GM18519 (cell line): ENCODE measurements around the gene MLLT1.
A peak's percentile ranks its signal among the peaks of the same experiment; 100 is the strongest.

Source experiments
- ATAC-seq: cut with Tn5 transposase; IDR thresholded peaks from one replicate; pipeline ENCODE4 v1.9.1; 2021; ENCODE audit warnings: mild to moderate bottlenecking, moderate library complexity; ENCODE audit not compliant: unreplicated experiment, low FRiP score

Gene MLLT1

DNA sequence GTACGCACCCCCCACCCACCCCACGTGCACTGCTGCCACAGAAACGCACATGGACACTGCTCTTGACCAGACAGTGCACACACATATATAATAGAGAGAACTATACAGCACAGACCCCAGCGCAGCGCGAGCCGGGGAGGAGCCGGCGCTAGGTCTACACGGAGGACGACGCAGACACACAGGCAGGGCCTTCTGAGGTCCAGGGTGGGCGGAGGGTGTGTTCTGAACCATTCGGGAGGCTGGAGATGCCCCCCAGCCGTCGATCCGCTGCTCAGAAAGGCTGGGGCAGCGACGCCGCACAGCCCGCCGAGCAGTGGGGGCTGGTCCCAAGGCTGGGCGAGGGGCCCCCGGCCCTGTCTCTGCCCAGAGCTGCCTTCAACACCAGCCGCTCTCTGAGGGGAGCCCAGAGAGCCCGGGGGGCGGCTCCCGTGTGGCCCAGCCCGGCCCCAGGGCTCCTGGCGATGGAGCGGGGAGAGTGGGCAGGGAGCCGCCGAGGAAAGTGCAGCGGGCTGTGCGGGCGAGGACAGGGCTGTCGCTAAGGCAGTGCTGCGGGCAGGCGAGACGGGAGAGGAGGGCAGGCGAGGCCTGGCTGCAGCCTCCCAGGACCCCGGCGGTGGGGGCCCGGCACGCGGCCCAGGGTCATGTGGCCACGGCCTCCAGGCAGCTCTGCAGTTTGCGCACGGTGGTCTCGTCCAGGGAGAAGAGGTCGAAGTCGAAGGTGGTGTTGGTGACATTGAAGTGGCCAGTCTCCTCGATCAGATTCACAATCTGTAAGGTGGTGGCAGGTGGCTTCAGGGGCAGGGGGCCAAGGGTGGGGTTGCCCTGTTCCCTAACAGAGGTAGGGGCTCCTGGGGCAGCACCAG, 67.1 kb downstream of the MLLT1 start:
- no peak for ATAC-seq

DNA sequence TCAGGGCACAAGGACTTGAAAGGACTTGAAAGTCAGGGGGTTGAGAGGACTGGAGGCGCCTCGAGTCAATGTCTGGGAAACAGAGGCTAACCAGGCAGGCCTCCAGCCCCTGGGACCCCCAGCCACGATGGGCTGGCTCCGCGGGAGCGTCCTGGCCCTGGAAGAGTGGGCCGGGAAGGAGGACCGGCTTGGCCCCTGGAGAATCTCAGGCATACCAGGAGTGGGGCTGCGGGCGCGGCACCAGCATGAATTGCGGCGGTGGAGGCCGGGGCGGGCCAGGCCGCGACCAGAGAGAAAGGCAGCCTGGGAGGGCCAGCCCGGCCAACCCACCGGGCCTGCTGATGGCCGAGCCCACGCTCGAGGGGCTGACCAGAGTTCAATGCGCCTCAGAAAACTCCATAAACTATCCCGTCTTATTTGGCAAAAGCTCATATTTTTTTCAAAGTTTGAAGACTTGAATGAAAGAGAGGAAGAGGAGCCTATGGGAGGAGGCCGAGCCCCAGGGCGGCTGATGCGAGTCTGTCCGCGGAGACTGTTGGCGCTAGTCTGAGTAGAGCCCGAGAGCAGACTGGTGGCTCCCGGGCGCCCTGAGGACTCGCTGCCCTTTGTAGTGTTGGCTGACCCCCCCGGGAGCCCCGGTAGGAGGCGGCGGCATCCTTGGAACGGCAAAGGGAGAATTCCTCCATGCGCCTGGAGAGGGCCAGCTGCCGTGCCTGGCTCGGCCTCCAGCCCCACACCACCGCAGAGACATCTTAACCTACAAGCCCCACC, 68.0 kb downstream of the MLLT1 start:
- no peak for ATAC-seq

DNA sequence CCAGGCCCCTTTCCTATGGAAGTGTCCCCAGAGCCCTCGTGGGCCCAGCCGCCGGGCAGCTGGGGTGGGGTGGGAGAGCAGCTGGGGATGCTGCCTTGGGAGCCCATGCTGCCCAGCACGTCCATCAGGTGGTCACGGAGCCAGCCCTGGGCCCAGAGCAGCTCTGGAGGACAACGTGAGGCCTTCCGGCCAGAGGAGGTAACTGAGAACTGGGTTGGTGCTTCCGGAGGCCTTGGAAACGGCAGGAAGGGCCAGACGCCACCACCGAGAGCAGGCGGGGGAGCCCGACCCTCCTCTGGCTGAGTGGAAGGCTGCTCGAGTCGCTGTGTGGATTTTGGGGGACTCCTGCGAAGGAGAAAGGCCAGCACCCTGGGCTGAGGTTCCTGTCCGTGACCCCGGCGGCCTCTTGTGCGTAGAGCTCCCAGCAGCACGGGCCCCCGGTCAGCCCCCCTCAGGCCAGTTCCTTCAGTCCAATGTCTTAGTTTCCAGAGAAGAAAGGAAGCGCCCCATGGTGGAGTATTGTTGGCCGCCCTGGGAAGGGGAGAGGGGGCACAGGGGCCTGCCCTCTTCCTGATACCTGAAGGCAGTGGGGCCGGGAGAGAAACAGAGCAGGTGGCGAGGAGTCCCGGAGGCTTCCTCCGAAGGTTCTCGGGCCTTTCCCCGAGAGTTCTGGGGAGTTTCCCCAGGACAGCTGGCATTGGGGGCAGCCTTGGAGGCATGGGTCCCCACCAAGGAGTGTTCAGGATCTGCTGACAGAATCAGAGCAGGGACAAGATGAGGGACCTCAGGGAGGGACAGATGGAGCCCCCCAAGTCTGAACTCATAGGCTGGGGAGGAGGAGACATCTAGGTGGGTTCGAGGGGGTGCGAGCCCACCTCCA, 68.8 kb downstream of the MLLT1 start:
- no peak for ATAC-seq

DNA sequence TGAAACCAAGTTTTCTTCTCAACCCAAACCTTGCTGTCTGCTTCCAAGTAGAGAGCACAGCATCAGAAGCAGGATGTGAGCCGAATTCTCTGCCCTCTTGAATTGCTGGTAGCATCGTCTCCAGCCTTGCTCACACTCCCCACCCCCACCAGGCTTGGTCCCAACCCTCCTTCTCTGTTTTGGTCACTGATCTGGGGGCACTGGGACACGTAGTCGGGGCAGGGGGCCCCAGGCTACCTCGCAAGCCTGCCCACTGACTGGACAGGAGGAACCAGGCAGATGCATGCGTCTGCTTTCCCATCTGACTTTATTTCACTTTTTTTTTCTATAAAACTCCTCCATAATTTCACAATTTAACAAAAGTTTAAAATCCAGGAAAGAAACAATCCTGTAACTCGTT, 69.7 kb downstream of the MLLT1 start:
- no peak for ATAC-seq

DNA sequence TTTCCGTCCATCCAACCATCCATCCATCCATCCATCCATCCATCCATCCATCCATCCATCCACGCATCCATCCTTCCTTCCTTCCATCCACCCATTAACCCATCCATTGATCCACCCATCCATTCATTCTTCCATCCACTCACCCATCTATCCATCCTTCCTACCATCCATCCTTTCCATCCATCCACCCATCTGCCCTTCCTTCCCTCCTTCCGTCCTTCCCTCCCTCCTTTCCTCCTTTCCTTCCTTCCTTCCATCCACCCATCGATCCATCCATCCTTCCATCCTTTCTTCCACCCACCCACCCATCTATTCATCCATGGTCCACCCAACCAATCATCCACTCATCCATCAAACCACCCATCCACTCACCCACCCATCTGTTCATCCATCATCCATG, 70.1 kb downstream of the MLLT1 start:
- ATAC-seq, result no peak

DNA sequence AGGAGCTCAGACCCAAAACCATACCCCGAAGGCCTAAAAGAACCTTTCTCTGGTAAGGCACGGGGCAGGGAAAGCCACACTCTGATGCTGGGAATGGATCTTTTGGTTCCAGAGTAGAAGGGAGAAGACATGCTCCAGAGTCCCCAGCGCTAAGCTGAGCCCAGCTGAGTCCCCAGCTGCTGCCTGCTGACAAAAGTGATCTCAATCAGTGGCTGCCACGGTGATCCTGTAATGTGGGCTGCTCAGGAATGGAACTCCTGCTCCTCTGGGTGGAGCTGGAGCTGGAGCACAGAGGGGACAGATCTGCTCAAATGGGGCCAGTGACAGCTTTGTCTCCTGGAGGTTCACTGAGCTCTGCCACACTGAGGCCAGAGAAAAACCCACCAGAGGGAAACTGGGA, 70.5 kb downstream of the MLLT1 start:
- ATAC-seq, result no peak

- no peak for ATAC-seq
Observed at GRCh38 chr19:6204866-6205723, 74.7 kb downstream of the MLLT1 start.

DNA sequence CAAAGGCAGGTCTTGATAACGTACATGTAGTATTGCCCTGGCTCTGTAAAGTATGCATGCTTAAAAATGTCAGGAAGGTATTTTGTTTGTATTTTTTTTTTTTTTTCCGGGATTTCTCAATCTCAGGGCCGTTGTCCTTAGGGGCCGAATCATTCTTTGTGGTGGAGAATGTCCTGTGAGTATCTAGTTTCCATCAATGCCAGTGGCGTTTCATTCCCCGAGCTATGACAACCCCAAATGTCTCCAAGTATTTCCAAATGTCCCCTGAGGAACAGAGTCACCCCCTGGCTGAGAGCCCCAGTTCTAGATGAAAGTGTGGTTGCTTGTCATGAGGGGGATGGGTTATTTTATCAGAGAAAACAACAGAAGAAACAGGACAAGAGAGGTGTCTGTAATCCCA, 75.6 kb downstream of the MLLT1 start:
- no peak for ATAC-seq

- ATAC-seq, result peak; percentile 55
Observed at GRCh38 chr19:6199240-6199994, 80.4 kb downstream of the MLLT1 start.

GRCh38 chr19:6198896-6199239, 80.9 kb downstream of the MLLT1 start:
- peak; percentile 16 for ATAC-seq

DNA sequence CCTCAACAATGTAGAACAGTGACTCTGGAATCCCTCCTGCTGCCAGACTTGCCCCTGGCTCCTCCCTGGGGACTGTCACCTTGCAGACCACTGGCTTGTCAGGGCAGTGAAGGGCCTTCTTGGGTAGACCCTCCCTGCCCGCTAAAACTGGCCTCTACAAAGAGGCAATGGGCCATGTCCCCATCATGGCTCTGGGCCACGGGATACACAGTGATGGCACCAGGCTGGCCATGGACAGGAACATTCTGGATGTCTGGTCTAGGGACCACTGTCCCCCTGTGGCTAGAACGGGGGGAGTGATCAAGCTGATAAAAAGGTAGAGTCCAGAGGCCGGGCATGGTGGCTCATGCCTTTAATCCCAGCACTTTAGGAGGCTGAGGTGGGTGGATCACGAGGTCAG, 83.4 kb downstream of the MLLT1 start:
- ATAC-seq, result no peak

DNA sequence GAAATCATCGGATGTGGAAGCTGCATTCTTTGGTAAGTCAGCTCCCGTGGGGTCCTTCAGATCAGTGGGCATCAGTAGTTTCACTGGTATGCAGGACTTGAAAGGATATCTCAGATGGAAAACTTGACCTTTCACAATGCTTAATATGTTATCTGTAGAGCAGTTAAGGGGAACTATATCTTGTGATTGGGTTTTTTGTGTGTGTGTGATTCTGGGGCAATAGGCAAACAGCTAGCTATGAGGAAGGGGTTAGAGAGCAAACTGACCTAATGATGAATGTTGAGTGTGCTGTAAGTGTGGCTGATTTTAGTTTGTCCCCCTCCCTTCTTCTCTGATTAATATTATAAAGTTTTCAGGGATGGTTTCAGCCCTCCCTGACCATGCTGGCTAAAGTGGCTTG, 91.0 kb downstream of the MLLT1 start:
- no peak for ATAC-seq

GRCh38 chr19:6187374-6187773, 92.4 kb downstream of the MLLT1 start:
- ATAC-seq, result no peak

DNA sequence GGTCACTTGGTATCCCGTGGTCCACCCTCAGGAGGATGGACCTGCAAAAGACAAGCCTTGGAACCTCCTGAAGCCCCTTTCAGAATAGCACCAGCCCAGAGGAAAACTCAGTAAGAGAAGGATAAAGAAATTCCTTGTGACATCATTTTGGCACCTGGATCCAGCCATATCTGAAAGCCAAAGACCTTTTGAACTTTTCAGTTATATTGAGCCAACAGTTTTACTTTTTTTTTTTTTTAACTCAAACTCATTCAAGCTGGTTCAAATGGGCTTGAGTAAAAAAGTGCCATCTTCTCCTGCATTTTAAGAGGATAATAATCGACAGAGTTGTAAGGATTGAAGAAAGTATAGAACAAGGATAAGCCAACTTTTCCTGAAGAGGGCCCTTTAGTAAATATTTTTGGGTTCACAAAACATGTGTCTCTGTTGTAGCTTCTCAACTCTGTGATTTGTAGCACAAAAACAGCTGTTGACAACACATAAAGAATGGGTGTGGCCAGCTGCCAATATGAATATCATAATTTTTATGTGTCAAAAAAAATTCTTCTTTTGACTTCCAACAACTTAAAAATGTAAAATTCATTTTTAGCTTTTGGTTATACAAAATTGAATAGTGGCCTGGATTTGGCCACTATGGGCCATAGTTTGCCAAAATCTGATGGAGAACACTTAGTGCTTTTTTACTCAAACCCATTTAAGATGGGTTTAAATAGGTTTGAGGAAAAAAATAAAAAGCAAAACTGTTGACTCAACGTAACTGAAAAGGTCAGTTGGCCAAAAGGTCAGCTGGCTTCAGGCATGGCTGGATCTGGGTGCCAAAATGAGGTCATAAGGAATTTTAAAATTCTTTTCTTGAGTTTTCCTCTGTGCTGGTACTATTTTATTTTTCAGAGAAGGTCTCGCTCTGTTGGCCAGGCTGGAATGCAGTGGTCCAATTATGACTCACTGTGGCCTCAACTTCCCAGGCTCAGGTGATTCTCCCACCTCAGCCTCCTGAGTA, 93.6 kb downstream of the MLLT1 start:
- ATAC-seq, result no peak

DNA sequence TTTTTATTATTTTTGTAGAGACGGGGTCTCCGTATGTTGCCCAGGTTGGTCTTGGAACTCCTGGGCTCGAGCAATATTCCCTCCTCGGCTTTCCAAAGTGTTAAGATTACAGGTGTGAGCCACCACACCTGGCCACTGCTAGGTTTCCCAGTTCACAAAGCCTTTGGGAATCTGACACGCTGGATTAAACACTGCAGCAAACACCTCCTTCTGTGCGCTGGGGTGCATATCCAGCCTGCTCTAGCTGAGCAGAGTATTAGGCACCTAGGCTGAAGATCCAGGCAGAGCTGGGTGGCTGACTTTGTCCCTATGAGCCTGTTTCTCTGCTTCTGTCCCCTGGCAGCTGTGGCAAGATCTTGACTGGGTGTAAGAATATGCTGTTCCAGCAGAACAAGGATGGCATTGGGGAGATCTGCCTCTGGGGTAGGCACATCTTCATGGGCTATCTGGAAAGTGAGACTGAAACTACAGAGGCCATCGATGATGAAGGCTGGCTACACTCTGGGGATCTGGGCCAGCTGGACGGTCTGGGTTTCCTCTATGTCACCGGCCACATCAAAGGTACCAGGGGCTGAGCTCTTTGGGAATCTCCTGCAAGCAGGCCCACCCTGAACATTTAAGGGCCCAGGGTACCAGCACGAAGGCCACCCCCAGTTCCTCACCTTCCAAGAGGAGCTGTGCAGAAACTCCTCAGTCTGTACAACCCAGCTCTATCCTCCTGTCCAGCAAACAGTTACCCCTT, 94.5 kb downstream of the MLLT1 start:
- ATAC-seq, result no peak

DNA sequence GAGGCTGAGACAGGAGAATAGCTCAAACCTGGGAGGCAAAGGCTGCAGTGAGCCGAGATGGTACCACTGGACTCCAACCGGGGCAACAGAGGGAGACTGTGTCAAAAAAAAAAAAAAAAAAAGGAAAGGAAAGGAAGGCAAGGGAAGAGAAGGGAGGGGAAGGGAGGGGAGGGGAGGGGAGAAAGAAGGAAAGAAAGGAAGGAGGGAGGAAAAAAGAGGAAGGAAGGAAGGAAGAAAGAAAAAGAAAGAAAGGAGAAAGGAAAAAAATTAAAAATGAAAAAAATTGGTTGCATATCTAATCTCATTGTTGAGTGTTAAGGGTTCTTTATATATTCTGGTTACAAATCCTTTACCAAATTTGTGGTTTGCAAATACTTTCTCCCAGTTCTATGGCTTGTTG, 98.7 kb downstream of the MLLT1 start:
- no peak for ATAC-seq

DNA sequence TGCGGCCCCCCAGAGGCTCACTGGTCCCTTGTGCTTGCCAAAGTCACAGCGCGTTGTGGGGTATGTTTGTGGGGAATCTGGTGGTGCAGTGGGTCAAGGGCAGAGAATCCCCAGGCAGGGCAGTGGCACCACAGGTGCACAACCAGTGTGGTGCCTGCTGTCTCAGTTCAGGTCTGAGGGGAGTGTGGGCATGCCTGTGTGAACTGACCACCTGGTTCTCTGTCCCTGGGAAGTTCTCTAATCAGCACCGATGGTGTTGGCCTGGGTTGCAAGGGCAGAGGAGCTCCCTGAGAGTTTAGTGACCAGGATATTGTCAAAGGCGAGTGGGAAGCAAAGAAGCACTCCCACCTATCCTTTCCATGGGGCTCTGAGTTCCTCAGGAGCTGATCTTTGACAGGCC, 106.6 kb downstream of the MLLT1 start:
- no peak for ATAC-seq
